ENCODE measurements around the gene SMIM20.

Gene SMIM20

DNA sequence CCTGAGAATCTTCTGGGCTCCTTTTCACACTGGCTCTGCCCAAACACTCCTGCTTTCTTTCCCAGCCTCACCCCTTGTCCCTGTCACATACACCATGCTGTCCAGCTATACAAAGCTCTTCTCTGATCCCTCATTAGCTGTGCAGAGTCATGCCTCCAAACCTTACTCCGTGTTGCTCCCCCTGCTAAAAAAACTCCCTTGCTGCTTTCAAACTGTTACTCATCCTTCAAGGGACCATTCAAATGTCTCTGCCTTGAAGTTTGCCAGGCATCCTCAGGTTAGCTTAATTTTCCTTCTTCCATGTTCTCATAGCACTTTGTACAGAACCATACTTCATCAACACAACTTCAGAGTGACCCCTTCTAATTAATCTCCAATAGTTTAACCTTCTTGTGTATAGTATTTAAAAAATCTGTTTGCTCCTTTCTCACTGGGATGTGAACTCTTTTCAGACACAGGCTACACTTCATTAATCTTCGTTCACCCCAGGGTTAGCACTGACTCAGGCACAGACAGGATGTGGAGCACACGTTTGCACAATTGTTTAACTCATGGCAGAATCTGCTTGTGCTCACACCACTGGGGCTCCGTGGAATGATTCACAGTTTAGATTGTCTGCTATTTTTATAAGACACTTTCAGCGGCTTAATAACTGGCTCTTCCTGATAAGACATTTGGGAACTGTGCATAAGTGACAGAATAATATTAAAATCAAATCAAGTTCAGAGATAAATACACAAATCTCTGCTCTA is 29.8 kb upstream of the SMIM20 start:
- Histone ChIP-seq H3F3A (ENCODE audit: control insufficient read depth, insufficient read depth) (peaks cover 24% of the 10 kb centered on the region), H3K9me2 (replicated peaks; ENCODE audit: control insufficient read depth, low read length) (no peaks in the 10 kb centered on the region), H3K79me2 (ENCODE audit: control insufficient read depth, low read length) (peaks cover 2% of the 10 kb centered on the region; the same call in 1 of the 2 replicates), H3K27me3 (ENCODE audit: control insufficient read depth, low read length) (no peaks in the 10 kb centered on the region), H4K20me1 (ENCODE audit: control insufficient read depth, insufficient read depth, low read depth, low read length) (no peaks in the 10 kb centered on the region), H3K4me2 (ENCODE audit: low read length) (peak overlapping the region; percentile 74), H3K4me1 (ENCODE audit: control insufficient read depth, low read length) (peaks cover 65% of the 10 kb centered on the region), H3K36me3 (ENCODE audit: control insufficient read depth, low read length) (no peaks in the 10 kb centered on the region; the same call in 1 of the 2 replicates), H3K27ac (ENCODE audit: low read depth, low read length) (peak overlapping the region; percentile 68), H3K9me3 (ENCODE audit: control insufficient read depth, insufficient read depth, low read length) (no peaks in the 10 kb centered on the region), H3K4me3 (ENCODE audit: low read length) (peak overlapping the region; percentile 51)
- TF ChIP-seq CTCF (IDR thresholded peaks at IDR 0.05; ENCODE audit: low read depth, low read length, poor library complexity, severe bottlenecking) (no peak), EZH2phosphoT487 (IDR thresholded peaks at IDR 0.05; ENCODE audit: borderline replicate concordance, low read length) (no peak)

DNA sequence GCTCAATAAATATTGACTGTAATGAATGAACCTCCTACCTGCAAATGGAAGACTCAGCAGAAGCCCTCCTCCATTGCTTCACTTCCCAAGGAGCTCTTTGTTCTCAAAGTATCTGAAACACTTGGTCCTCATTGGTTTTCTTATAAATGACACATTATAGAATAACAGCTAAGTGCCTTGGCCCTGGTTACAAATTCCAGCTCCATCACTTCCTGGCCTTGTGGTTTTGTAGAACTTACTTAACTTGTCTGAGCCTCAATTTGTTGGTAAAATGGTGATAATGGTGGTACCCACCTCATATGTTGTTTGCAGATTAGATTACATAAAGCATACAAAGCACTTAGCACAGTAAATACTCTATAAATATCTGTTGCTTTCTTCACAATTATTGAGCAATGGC is 25.2 kb upstream of the SMIM20 start:
- no peaks in the 10 kb centered on the region for H3F3A ChIP-seq (ENCODE audit: control insufficient read depth, insufficient read depth)
- H3K36me3 ChIP-seq (ENCODE audit: control insufficient read depth, low read length), result no peaks in the 10 kb centered on the region; the same call in 1 of the 2 replicates
- H3K4me2 ChIP-seq (ENCODE audit: low read length), result no peak overlapping the region
- H3K27me3 ChIP-seq (ENCODE audit: control insufficient read depth, low read length), result no peaks in the 10 kb centered on the region
- no peaks in the 10 kb centered on the region for H3K9me3 ChIP-seq (ENCODE audit: control insufficient read depth, insufficient read depth, low read length)
- no peaks in the 10 kb centered on the region; the same call in 1 of the 2 replicates for H3K79me2 ChIP-seq (ENCODE audit: control insufficient read depth, low read length)
- peaks cover 35% of the 10 kb centered on the region for H3K4me1 ChIP-seq (ENCODE audit: control insufficient read depth, low read length)
- no peak for TF ChIP-seq EZH2phosphoT487 (IDR thresholded peaks at IDR 0.05; ENCODE audit: borderline replicate concordance, low read length)
- TF ChIP-seq CTCF (IDR thresholded peaks at IDR 0.05; ENCODE audit: low read depth, low read length, poor library complexity, severe bottlenecking), result no peak
- no peak overlapping the region for H3K4me3 ChIP-seq (ENCODE audit: low read length)
- H4K20me1 ChIP-seq (ENCODE audit: control insufficient read depth, insufficient read depth, low read depth, low read length), result no peaks in the 10 kb centered on the region
- H3K9me2 ChIP-seq (replicated peaks; ENCODE audit: control insufficient read depth, low read length), result no peaks in the 10 kb centered on the region
- no peak overlapping the region for H3K27ac ChIP-seq (ENCODE audit: low read depth, low read length)

DNA sequence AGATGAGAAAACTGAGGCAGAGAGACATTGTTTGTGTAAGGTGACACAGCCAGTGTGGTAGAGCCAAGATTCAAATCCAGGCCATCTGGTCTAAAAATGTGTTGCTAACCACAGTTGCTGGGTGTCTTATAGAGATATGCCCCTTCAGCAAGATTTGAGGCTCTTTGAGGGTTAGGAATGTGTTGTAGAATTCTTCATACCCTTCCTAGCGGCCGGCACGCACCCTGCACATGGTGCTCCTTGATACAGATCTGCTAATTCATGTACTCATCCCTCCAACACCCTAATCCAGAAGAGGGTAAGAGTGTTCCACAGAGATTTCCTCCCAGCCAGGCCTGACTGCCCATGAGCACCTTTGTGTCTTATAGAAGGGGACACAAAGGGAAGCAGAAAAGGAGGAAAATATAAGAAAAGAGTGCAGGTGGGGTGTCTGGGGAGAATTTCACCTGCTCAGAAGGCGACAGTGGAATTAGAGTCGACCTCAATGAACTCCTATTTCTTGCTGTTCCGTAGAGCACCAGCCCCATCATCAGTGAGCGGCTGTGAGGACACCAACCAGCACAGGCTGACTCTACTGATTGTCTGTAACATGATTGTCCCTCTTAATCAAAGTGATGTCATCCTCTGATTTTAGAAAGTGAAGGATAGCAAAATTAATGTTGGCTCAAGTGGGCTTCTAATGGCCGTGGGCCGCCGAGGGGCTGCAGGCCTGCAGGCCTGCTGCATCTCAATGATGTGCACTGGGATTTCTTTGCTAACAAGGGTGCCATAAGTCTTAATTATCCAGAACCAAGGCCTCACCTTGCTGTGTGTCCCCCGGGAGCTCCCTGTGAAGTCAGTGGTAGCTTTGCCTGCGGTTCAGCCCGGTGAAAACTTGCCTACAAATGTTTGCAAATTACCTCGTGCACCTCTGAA is 24.2 kb upstream of the SMIM20 start:
- no peaks in the 10 kb centered on the region for H3K9me3 ChIP-seq (ENCODE audit: control insufficient read depth, insufficient read depth, low read length)
- H3K27me3 ChIP-seq (ENCODE audit: control insufficient read depth, low read length), result no peaks in the 10 kb centered on the region
- H3K4me3 ChIP-seq (ENCODE audit: low read length), result no peak overlapping the region
- peak overlapping the region; percentile 28; the same call in 1 of the 2 replicates for H3K4me2 ChIP-seq (ENCODE audit: low read length)
- no peaks in the 10 kb centered on the region for H3K79me2 ChIP-seq (ENCODE audit: control insufficient read depth, low read length)
- H3K4me1 ChIP-seq (ENCODE audit: control insufficient read depth, low read length), result peaks cover 24% of the 10 kb centered on the region
- no peaks in the 10 kb centered on the region for H3F3A ChIP-seq (ENCODE audit: control insufficient read depth, insufficient read depth)
- H3K9me2 ChIP-seq (replicated peaks; ENCODE audit: control insufficient read depth, low read length), result no peaks in the 10 kb centered on the region
- H3K27ac ChIP-seq (ENCODE audit: low read depth, low read length), result no peak overlapping the region
- H3K36me3 ChIP-seq (ENCODE audit: control insufficient read depth, low read length), result no peaks in the 10 kb centered on the region; the same call in 1 of the 2 replicates
- TF ChIP-seq EZH2phosphoT487 (IDR thresholded peaks at IDR 0.05; ENCODE audit: borderline replicate concordance, low read length), result no peak
- TF ChIP-seq CTCF (IDR thresholded peaks at IDR 0.05; ENCODE audit: low read depth, low read length, poor library complexity, severe bottlenecking), result no peak
- H4K20me1 ChIP-seq (ENCODE audit: control insufficient read depth, insufficient read depth, low read depth, low read length), result no peaks in the 10 kb centered on the region

Data from DOHH2 (cell line).